Posterior cingulate gyrus (tissue), 11 donors: ENCODE data around the gene JAKMIP1.

Experiments
- DNase-seq, 10 donors: peaks; one replicate each; pipeline versions ENCODE4 v3.0.0 to v3.0.0-alpha.2; 2020 to 2021; ENCODE audit warnings: mixed read lengths in 3 of 10
- intact Hi-C: fragments of 100-400 bp; cut with DNase I; formaldehyde crosslinking; loops from one replicate; pipeline ENCODE4 v1.15.1; 2023

The JAKMIP1 gene

GRCh38 chr4:6107886-6108285, 92.5 kb downstream of the JAKMIP1 start:
- DNase-seq, result peak in 1 of 10 donors; percentile 36
- intact Hi-C loops, result no loop called here

GRCh38 chr4:6107114-6107791, 93.1 kb downstream of the JAKMIP1 start:
- intact Hi-C loops, result no loop called here
- DNase-seq, result peak in 1 of 10 donors; percentile 69

- intact Hi-C loops, result no loop called here
- DNase-seq, result peak in 1 of 10 donors; percentile 21
Observed at GRCh38 chr4:6106156-6106555, 94.2 kb downstream of the JAKMIP1 start.

- intact Hi-C loops, result no loop called here
- peak in 1 of 10 donors; percentile 78 for DNase-seq
Observed at GRCh38 chr4:6105311-6105911, 94.9 kb downstream of the JAKMIP1 start.

GRCh38 chr4:6104541-6105130, 95.7 kb downstream of the JAKMIP1 start:
- intact Hi-C loops, result no loop called here
- DNase-seq, result peak in 2 of 10 donors; percentile 43 to 56

- intact Hi-C loops, result no loop called here
- DNase-seq, result no peak
Observed at GRCh38 chr4:6097581-6097980, 102.8 kb downstream of the JAKMIP1 start.

DNA sequence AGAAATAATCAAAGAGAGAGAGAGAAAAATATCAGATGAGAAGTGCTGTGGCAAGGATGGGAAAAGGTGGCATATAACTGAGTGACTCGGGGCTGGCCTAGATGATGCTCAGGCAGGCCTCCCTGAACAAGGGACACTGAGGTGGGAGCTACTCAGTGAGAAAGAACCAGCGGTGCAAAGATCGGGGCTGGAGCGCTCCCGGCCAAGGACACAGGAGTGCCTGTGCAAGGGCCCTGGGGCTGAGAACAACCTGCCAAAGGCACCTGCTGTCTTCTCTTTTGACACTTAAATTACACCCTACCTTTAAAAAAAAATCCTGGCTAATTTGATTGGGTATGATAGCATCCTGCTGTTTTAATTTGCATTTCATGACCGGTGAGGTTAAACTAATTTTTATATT, 104.5 kb downstream of the JAKMIP1 start:
- intact Hi-C loops, result no loop called here
- DNase-seq, result no peak

GRCh38 chr4:6095023-6095752, 105.2 kb downstream of the JAKMIP1 start:
- intact Hi-C loops, result no loop called here
- DNase-seq, result peak in 1 of 10 donors; percentile 57

GRCh38 chr4:6093671-6094070, 106.7 kb downstream of the JAKMIP1 start:
- intact Hi-C loops, result no loop called here
- DNase-seq, result peak in 2 of 10 donors; percentile 67 to 72

DNA sequence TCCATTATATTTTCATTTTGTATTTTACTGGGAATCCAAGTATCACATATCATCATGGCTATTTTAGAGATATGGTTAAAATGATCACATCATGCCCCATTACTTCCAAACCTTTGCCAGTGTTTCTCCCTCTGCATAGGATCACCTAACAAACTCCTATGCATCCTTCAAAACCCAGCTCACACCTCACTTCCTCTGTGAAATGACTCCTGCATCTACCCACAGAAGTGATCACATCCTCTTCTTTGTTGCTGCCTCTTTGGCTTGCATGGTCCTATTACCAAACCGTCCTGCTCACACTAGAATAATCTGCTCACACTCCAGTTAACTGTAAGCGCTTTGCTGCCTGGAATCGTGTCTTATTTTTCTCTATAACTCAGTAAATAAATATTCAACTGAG, 107.4 kb downstream of the JAKMIP1 start:
- intact Hi-C loops, result no loop called here
- no peak for DNase-seq

- intact Hi-C loops, result no loop called here
- peak in 1 of 10 donors; percentile 73 for DNase-seq
Observed at GRCh38 chr4:6092131-6092530, 108.2 kb downstream of the JAKMIP1 start.

DNA sequence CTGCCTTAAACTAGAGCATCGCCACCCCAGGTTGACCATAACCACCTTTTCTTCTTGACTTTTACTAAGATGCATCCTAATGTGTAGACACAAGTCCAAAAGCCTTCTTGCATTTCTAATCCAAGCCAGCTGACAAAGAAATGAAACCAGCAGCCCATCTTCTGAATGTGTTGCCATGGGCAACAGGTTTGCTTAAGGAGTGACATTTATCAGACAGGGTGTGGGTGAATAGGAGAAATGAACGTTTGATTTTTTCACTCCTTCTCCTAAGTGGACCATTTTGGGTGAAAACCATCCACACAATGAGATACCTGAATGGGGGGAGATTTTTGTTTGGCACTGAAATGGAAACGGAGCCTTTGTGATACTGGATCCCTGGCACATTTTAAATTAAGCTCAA, 109.4 kb downstream of the JAKMIP1 start:
- intact Hi-C loops, result no loop called here
- no peak for DNase-seq

GRCh38 chr4:6088950-6089349, 111.4 kb downstream of the JAKMIP1 start:
- intact Hi-C loops, result loop anchor here (5.0 kb wide), 1 partner anchor 92 kb away; no protein-coding TSS in a partner anchor
- DNase-seq, result no peak

DNA sequence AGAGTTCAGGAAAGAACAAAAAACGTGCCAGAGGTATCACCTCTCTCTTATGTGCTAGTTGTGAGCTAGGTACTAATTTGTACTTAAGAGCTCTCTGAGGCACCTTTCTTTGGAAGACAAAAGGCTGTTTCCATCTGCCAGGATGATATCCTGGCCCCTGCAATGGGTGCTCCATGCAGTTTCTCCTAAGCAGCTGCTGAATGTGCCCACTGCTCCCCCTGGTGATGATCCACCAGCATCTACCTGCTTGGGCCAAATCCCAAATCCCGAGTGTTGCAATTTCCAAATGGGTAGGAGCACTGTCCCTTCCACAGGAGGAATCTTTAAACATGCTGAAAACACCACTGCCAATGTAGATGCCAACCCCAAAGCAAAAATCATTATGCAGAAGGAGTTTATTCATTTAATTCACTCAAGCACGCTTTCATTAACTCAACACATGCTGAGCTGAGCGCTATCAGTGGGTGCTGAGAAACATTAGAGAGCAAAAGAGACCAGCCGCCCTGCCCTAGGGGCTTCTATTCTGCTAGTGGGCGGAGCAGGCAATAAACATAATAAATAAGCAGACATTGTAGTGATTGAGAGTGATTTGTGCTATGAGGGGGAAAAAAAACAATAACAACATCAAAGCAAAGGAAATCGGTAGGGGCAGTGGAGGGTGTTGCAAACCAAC, 112.5 kb downstream of the JAKMIP1 start:
- intact Hi-C loops, result loop anchor here (5.0 kb wide), 1 partner anchor 91 kb away; no protein-coding TSS in a partner anchor
- peak in 8 of 10 donors; percentile 38 to 95 (median 71) for DNase-seq

GRCh38 chr4:6086846-6087245, 113.5 kb downstream of the JAKMIP1 start:
- intact Hi-C loops, result loop anchor here (5.0 kb wide), 1 partner anchor 90 kb away; no protein-coding TSS in a partner anchor
- no peak for DNase-seq

DNA sequence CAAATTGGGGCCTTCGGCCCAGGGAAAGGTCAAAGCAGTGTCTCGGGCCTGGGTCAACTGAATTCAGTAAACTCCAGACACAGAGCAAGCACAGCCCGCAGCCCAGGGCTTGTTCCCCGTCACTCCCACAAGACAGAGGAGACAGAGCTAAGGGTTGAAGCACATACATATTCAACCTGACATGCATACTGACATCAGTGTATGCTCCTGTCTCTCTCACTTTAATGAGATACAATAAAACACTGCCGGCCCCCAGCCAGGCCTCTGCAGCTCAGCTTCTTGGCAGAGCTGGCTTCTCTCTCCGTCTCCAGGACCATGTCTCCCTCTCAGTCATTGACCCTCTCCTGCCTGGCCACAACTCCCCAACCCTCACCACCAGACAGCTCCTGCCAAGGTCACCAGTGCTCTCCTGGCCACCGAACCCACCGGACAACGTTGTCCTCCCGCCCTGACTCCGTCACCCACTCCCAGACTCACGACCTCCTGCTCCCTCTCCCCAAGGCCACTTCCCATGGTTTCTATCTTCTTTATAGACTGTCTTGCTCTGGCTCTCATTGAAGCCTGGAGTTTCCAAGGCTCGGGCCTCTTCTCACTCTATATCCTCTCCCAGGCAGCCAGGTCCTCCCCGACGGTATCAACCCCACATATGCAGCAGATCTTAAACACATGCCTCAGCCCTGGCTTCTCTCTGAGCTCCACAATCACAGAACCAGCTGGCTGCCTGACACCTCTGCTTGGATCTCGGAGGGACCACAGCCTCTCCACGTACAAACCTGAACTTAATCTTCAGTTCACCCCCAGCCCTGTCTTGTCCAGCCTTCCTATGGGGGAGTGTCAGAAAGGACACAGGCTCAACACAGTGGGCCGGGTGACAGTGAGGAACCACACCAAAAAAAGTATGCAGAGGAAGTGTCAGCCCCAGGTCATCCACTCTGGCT, 114.4 kb downstream of the JAKMIP1 start:
- intact Hi-C loops, result loop anchor here (5.0 kb wide), 1 partner anchor 89 kb away; no protein-coding TSS in a partner anchor
- peak in 1 of 10 donors; percentile 76 for DNase-seq

GRCh38 chr4:6085028-6085690, 115.2 kb downstream of the JAKMIP1 start:
- peak in 1 of 10 donors; percentile 84 for DNase-seq
- intact Hi-C loops, result loop anchor here (5.0 kb wide), 1 partner anchor 88 kb away; no protein-coding TSS in a partner anchor

DNA sequence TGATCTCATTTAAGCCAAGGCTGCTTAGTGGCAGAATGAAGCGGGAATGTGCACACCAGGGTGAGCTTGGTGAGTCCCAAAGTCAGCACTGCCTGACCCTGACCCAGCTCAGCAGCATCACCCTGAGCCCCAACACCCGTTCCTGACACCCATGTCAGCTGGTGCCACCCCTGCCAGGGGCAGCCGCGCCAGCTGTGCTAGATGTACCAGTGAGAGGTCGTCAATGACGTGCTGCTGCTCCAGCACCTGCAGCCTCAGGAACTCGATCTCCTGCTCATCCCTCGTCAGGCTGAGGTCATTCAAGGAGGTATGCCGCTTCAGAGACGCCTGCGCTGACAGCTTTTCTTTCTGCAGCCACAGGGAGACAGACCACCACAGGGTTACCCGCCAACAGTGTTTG, 120.4 kb downstream of the JAKMIP1 start:
- DNase-seq, result peak in 1 of 10 donors; percentile 51
- intact Hi-C loops, result no loop called here

GRCh38 chr4:6078560-6078959, 121.8 kb downstream of the JAKMIP1 start:
- no peak for DNase-seq
- intact Hi-C loops, result no loop called here
